Fibroblast of lung (primary cell): ENCODE measurements around the gene TOMM70. TPM values are rescaled to one million over a fixed set of nuclear protein-coding genes. Genes with fewer than 3 reads are reported as not detected.

ENCODE experiments used
- DNase-seq, 2 donors: peaks; one replicate each; pipeline versions ENCODE4 v3.0.0 to v3.0.0-alpha.2; 2010; ENCODE audit warnings: low read depth in 2 of 2
- H2AFZ ChIP-seq: 2 replicates; pipeline ENCODE4 v1.5.1; 2012; ENCODE audit warnings: low read length, control low read depth, inconsistent platforms
- H3K27ac ChIP-seq: 2 replicates; pipeline ENCODE4 v1.5.1; 2011; ENCODE audit warnings: low read length, control low read depth; ENCODE audit not compliant: insufficient read depth
- H3K27me3 ChIP-seq: 2 replicates; pipeline ENCODE4 v1.5.1; 2011; ENCODE audit warnings: mild to moderate bottlenecking, low read length; ENCODE audit not compliant: control insufficient read depth, insufficient read depth
- H3K36me3 ChIP-seq: 2 replicates; pipeline ENCODE4 v1.5.1; 2011; ENCODE audit warnings: low read length; ENCODE audit not compliant: control insufficient read depth, insufficient read depth
- H3K4me1 ChIP-seq: 2 replicates; pipeline ENCODE4 v1.5.1; 2011; ENCODE audit warnings: low read length; ENCODE audit not compliant: control insufficient read depth, insufficient read depth; ENCODE audit errors: extremely low read depth
- H3K4me2 ChIP-seq: 2 replicates; pipeline ENCODE4 v1.5.1; 2011; ENCODE audit warnings: low read length, control low read depth; ENCODE audit not compliant: insufficient read depth; ENCODE audit errors: extremely low read depth
- H3K4me3 ChIP-seq, 4 experiments: fragments of 200-600 bp in 1 of 4; sonication (generic) in 1 of 4; replicated peaks in 1 of 4; 2 replicates each; pipeline ENCODE4 v1.5.1; 2011 to 2016; ENCODE audit warnings: low read length in 4 of 4, low read depth in 3 of 4, mild to moderate bottlenecking in 3 of 4, control low read depth in 2 of 4, inconsistent platforms in 1 of 4, mixed read lengths in 1 of 4; ENCODE audit not compliant: insufficient read depth in 1 of 4; ENCODE audit errors: control extremely low read depth in 1 of 4
- H3K79me2 ChIP-seq: 2 replicates; pipeline ENCODE4 v1.5.1; 2012; ENCODE audit warnings: mild to moderate bottlenecking, low read length, inconsistent platforms; ENCODE audit not compliant: control insufficient read depth, insufficient read depth
- H3K9ac ChIP-seq: 2 replicates; pipeline ENCODE4 v1.5.1; 2011; ENCODE audit warnings: mild to moderate bottlenecking, low read length, control low read depth; ENCODE audit not compliant: insufficient read depth
- H3K9me3 ChIP-seq: 2 replicates; pipeline ENCODE4 v1.5.1; 2012; ENCODE audit warnings: low read depth, low read length; ENCODE audit not compliant: control insufficient read depth, insufficient read depth
- H4K20me1 ChIP-seq: 2 replicates; pipeline ENCODE4 v1.5.1; 2011; ENCODE audit warnings: low read length; ENCODE audit not compliant: control insufficient read depth, insufficient read depth; ENCODE audit errors: extremely low read depth
- CTCF ChIP-seq, 2 donors: IDR thresholded peaks in 1 of 2; conservative IDR thresholded peaks in 1 of 2; 1 replicate in 1 of 2; 2 replicates in 1 of 2; pipeline ENCODE4 v1.5.1; 2011 to 2012; ENCODE audit warnings: low read length in 2 of 2, control low read depth in 1 of 2, inconsistent platforms in 1 of 2, low read depth in 1 of 2, mild to moderate bottlenecking in 1 of 2
- EZH2 ChIP-seq: IDR thresholded peaks from 2 replicates; pipeline ENCODE4 v1.5.1; 2012; ENCODE audit warnings: low read length, control low read depth, mild to moderate bottlenecking; ENCODE audit errors: missing control alignments
- polyA plus RNA-seq, 2 donors: library from polyadenylated mRNA; depleted of rRNA in 1 of 2; stranded (reverse) in 1 of 2; unstranded in 1 of 2; fragments of >200 nt; gene quantifications; 2 replicates each; pipeline ENCODE4 v1.2.1, GENCODE V29; 2011 to 2012; ENCODE audit warnings: missing spikeins in 1 of 2
- total RNA-seq: library from RNA; depleted of rRNA; stranded (reverse); fragments of >200 nt; gene quantifications from 2 replicates; pipeline ENCODE4 v1.2.1, GENCODE V29; 2014

Gene TOMM70
- total and polyA plus RNA-seq, 2 donors (not counting 1 experiment from before 2014, with no cell fraction given) = 41.8 to 56.1 TPM

GRCh38 chr3:100427699-100428098 lies 26.8 kb upstream of the TOMM70 start:
- no peaks in the 10 kb centered on the region for H4K20me1 ChIP-seq
- no peak overlapping the region for H3K9ac ChIP-seq
- DNase-seq = peak; percentile 6 to 19
- H3K27ac ChIP-seq = no peak overlapping the region
- TF ChIP-seq EZH2 = no peak
- no peak for TF ChIP-seq CTCF (conservative IDR thresholded peaks at IDR 0.05 in 1 of 2, IDR thresholded peaks at IDR 0.05 in 1 of 2; ENCODE audit: low read depth in 1 of 2, low read length in 2 of 2)
- H2AFZ ChIP-seq = no peak overlapping the region
- H3K4me2 ChIP-seq = no peak overlapping the region
- H3K79me2 ChIP-seq = no peaks in the 10 kb centered on the region
- H3K4me1 ChIP-seq = no peaks in the 10 kb centered on the region
- H3K9me3 ChIP-seq = no peaks in the 10 kb centered on the region
- H3K27me3 ChIP-seq = no peaks in the 10 kb centered on the region
- no peak overlapping the region for H3K4me3 ChIP-seq
- H3K36me3 ChIP-seq = no peaks in the 10 kb centered on the region

GRCh38 chr3:100426067-100426682 lies 25.3 kb upstream of the TOMM70 start:
- Histone ChIP-seq H3K9me3 (no peaks in the 10 kb centered on the region), H4K20me1 (no peaks in the 10 kb centered on the region), H3K36me3 (no peaks in the 10 kb centered on the region), H2AFZ (no peak overlapping the region), H3K27me3 (no peaks in the 10 kb centered on the region), H3K4me2 (no peak overlapping the region), H3K9ac (no peak overlapping the region), H3K4me3 (no peak overlapping the region), H3K4me1 (no peaks in the 10 kb centered on the region), H3K79me2 (no peaks in the 10 kb centered on the region), H3K27ac (no peak overlapping the region)
- DNase-seq = no peak
- no peak for TF ChIP-seq CTCF (conservative IDR thresholded peaks at IDR 0.05 in 1 of 2, IDR thresholded peaks at IDR 0.05 in 1 of 2; ENCODE audit: low read depth in 1 of 2, low read length in 2 of 2)
- TF ChIP-seq EZH2 = no peak

GRCh38 chr3:100425316-100425715 lies 24.4 kb upstream of the TOMM70 start:
- Histone ChIP-seq H2AFZ (no peak overlapping the region), H3K4me3 (no peak overlapping the region), H3K4me1 (no peaks in the 10 kb centered on the region), H3K27me3 (no peaks in the 10 kb centered on the region), H4K20me1 (no peaks in the 10 kb centered on the region), H3K79me2 (no peaks in the 10 kb centered on the region), H3K9me3 (no peaks in the 10 kb centered on the region), H3K36me3 (no peaks in the 10 kb centered on the region), H3K27ac (no peak overlapping the region), H3K9ac (no peak overlapping the region), H3K4me2 (no peak overlapping the region)
- no peak for DNase-seq
- TF ChIP-seq EZH2 (no peak), CTCF (conservative IDR thresholded peaks at IDR 0.05 in 1 of 2, IDR thresholded peaks at IDR 0.05 in 1 of 2; ENCODE audit: low read depth in 1 of 2, low read length in 2 of 2) (no peak)
